GM12878 (cell line): Measurements from ENCODE around the gene NCR2. TPM values are rescaled to one million over a fixed set of nuclear protein-coding genes. Genes with fewer than 3 reads are reported as not detected.
A peak's percentile ranks its signal among the peaks of the same experiment; 100 is the strongest.

Experiments
- BRCA1 ChIP-seq: IDR thresholded peaks from 2 replicates; pipeline ENCODE4 v1.6.1; 2011; ENCODE audit warnings: low read depth, low read length, improper control_type of control experiment
- FOXM1 ChIP-seq: IDR thresholded peaks from 2 replicates; pipeline ENCODE4 v1.6.1; 2012; ENCODE audit warnings: low read depth, mild to moderate bottlenecking, inconsistent platforms, low read length, moderate library complexity
- GATAD2B ChIP-seq: fragments of 450-650 bp; conservative IDR thresholded peaks from 2 replicates; pipeline ENCODE4 v1.6.1; 2017; ENCODE audit warnings: low read depth, mild to moderate bottlenecking, moderate library complexity
- MXI1 ChIP-seq: fragments of 150-350 bp; IDR thresholded peaks from 2 replicates; pipeline ENCODE4 v1.6.1; 2011; ENCODE audit warnings: low read depth, mild to moderate bottlenecking, inconsistent platforms, low read length, improper control_type of control experiment
- PAX8 ChIP-seq: fragments of 450-650 bp; IDR thresholded peaks from 2 replicates; pipeline ENCODE4 v1.6.1; 2017; ENCODE audit warnings: mild to moderate bottlenecking, moderate library complexity
- PML ChIP-seq: IDR thresholded peaks from 2 replicates; pipeline ENCODE4 v1.6.1; 2012; ENCODE audit warnings: low read length, inconsistent platforms
- RFX5 ChIP-seq: IDR thresholded peaks from 2 replicates; pipeline ENCODE4 v1.6.1; 2011; ENCODE audit warnings: low read depth, low read length, improper control_type of control experiment
- SIN3A ChIP-seq: IDR thresholded peaks from 2 replicates; pipeline ENCODE4 v1.6.1; 2012; ENCODE audit warnings: low read depth, low read length, improper control_type of control experiment
- SUZ12 ChIP-seq: fragments of 200-600 bp; sonication (generic); IDR thresholded peaks from one replicate; pipeline ENCODE4 v1.6.1; 2018; ENCODE audit warnings: antibody characterized with exemption, mild to moderate bottlenecking; ENCODE audit not compliant: unreplicated experiment
- YBX1 ChIP-seq: fragments of 450-650 bp; IDR thresholded peaks from 2 replicates; pipeline ENCODE4 v1.6.1; 2016; ENCODE audit warnings: antibody characterized with exemption
- YY1 ChIP-seq: IDR thresholded peaks from 2 replicates; pipeline ENCODE4 v1.6.1; 2011; ENCODE audit warnings: low read depth, mild to moderate bottlenecking, low read length
- ZNF217 ChIP-seq: fragments of 450-650 bp; IDR thresholded peaks from 2 replicates; pipeline ENCODE4 v1.6.1; 2017; ENCODE audit warnings: antibody characterized with exemption, mild to moderate bottlenecking
- ZNF274 ChIP-seq: IDR thresholded peaks from one replicate; pipeline ENCODE4 v1.8.0; 2011; ENCODE audit not compliant: insufficient read length, insufficient read depth
- ZNF622 ChIP-seq: fragments of 450-650 bp; IDR thresholded peaks from 2 replicates; pipeline ENCODE4 v1.6.1; 2017; ENCODE audit warnings: mild to moderate bottlenecking, inconsistent platforms
- ZZZ3 ChIP-seq: IDR thresholded peaks from 2 replicates; pipeline ENCODE4 v1.6.1; 2011; ENCODE audit warnings: low read depth; ENCODE audit not compliant: control insufficient read depth, insufficient read length
- polyA plus RNA-seq, 11 experiments: library from polyadenylated mRNA; depleted of rRNA in 4 of 11; unstranded in 6 of 11; stranded (reverse) in 5 of 11; fragments of >200 nt; fragmentation: Nextera tagmentation in 4 of 11; fragmentation: Illumina TruSeq in 1 of 11; extraction: Ambion mirVana in 4 of 11; extraction: Trizol in 1 of 11; gene quantifications; 1 replicate in 1 of 11; 2 replicates in 10 of 11; pipeline versions ENCODE4 v1.2.1 to v1.2.3, GENCODE V29; 2011 to 2016; ENCODE audit warnings: inconsistent platforms in 2 of 11, missing spikeins in 2 of 11, low read depth in 1 of 11
- total RNA-seq, 4 experiments: library from RNA; depleted of rRNA in 3 of 4; stranded (reverse); fragments of >200 nt in 3 of 4; fragmentation: Illumina TruSeq in 1 of 4; extraction: Trizol in 1 of 4; gene quantifications; 2 replicates each; pipeline versions ENCODE4 v1.2.1 to v1.2.3, GENCODE V29; 2013 to 2021
- TF ChIP-seq, protein P1 (sequence below): fragments of 450-650 bp; IDR thresholded peaks from 2 replicates; pipeline ENCODE4 v1.6.1; 2017; ENCODE audit warnings: low read depth, mild to moderate bottlenecking, moderate library complexity
- TF ChIP-seq, protein P2 (sequence below): fragments of 150-350 bp; IDR thresholded peaks from 2 replicates; pipeline ENCODE4 v1.6.1; 2014; ENCODE audit warnings: mild to moderate bottlenecking, low read depth, low read length
- TF ChIP-seq, protein P3 (sequence below): IDR thresholded peaks from 2 replicates; pipeline ENCODE4 v1.6.1; 2012; ENCODE audit warnings: low read depth, low read length, improper control_type of control experiment
- TF ChIP-seq, protein P4 (sequence below): IDR thresholded peaks from 2 replicates; pipeline ENCODE4 v1.6.1; 2011; ENCODE audit warnings: mild to moderate bottlenecking, low read depth, low read length, moderate library complexity; ENCODE audit not compliant: insufficient replicate concordance
- TF ChIP-seq, protein P5 (sequence below): IDR thresholded peaks from 2 replicates; pipeline ENCODE4 v1.6.1; 2011; ENCODE audit warnings: borderline replicate concordance, low read depth, mild to moderate bottlenecking, moderate library complexity, mixed read lengths, low read length; ENCODE audit not compliant: insufficient read depth; ENCODE audit errors: extremely low read length
- TF ChIP-seq, protein P6 (sequence below): fragments of 450-650 bp; IDR thresholded peaks from 2 replicates; pipeline ENCODE4 v1.6.1; 2017; ENCODE audit warnings: antibody characterized with exemption, mild to moderate bottlenecking, moderate library complexity

NCR2 gene
- total and polyA plus RNA-seq, 10 of the 15 experiments (the other 5 are each of a cell fraction or from before 2014, with no cell fraction given): 0.21 to 0.53 TPM; not detected in 8

DNA sequence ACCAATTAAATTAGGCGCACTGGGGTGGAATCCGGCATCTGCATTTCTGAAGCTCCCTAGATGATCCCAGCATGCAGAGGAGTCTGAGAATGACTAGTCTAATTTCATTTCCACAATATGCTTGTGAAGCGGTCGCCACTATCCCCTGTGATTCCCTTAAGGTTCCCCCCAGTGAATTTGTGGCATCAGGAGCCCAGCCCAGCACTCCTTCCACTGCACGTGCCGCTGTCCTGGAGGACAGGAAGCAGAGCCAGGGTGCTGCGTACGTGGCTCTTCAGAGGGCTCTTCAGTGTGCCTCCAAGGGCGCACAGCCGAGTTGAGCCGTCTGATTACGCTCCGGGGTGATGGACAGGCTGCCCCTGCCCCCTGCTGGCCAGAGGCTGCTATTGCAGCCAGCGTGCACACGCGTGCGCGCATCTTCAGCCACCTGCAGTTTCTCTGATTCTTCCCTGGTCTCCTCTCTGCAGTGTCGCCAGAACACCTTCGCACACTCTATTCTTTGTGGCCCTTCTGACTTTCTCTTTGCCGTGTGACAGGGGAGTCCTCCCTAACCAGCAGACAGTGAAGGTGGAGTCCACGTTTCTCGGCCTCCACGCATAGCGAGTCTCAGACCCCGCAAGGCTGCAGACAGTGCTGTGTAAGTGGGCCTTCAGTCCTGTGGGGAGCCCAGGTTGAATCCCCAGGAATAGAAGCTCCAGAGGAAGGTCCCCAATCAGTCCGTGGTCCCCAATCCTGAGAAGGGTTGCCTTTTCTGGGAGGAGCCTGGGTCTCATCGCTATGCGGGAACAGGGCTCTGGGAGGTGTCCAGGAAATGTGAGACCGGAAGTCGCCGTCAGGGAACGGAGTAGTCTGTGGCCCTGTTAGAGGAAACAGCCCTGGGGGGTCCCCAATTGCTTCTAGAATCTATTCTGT lies 16.5 kb upstream of the NCR2 start (continued):
- TF ChIP-seq MXI1 (no peak; the same call in 1 of the 2 replicates), FOXM1 (0 out of 2 replicates have a peak, but pooled peaks have one; percentile 49), ZNF217 (peak; percentile 35; the same call in 1 of the 2 replicates), ZZZ3 (no peak), PML (no peak), YBX1 (no peak), BRCA1 (no peak), YY1 (peak; percentile 74), ZNF274 (no peak), ZNF622 (no peak; the same call in 1 of the 2 replicates), PAX8 (no peak), SIN3A (0 out of 2 replicates have a peak, but pooled peaks have one; percentile 32), GATAD2B (peak; percentile 85), SUZ12 (no peak), RFX5 (no peak)
- TF ChIP-seq, protein P1, sequence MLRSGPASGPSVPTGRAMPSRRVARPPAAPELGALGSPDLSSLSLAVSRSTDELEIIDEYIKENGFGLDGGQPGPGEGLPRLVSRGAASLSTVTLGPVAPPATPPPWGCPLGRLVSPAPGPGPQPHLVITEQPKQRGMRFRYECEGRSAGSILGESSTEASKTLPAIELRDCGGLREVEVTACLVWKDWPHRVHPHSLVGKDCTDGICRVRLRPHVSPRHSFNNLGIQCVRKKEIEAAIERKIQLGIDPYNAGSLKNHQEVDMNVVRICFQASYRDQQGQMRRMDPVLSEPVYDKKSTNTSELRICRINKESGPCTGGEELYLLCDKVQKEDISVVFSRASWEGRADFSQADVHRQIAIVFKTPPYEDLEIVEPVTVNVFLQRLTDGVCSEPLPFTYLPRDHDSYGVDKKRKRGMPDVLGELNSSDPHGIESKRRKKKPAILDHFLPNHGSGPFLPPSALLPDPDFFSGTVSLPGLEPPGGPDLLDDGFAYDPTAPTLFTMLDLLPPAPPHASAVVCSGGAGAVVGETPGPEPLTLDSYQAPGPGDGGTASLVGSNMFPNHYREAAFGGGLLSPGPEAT: peak; percentile 72; the same call in 1 of the 2 replicates
- TF ChIP-seq, protein P2, sequence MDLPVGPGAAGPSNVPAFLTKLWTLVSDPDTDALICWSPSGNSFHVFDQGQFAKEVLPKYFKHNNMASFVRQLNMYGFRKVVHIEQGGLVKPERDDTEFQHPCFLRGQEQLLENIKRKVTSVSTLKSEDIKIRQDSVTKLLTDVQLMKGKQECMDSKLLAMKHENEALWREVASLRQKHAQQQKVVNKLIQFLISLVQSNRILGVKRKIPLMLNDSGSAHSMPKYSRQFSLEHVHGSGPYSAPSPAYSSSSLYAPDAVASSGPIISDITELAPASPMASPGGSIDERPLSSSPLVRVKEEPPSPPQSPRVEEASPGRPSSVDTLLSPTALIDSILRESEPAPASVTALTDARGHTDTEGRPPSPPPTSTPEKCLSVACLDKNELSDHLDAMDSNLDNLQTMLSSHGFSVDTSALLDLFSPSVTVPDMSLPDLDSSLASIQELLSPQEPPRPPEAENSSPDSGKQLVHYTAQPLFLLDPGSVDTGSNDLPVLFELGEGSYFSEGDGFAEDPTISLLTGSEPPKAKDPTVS: no peak
- TF ChIP-seq, protein P3, sequence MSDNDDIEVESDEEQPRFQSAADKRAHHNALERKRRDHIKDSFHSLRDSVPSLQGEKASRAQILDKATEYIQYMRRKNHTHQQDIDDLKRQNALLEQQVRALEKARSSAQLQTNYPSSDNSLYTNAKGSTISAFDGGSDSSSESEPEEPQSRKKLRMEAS: peak; percentile 68
- TF ChIP-seq, protein P4, sequence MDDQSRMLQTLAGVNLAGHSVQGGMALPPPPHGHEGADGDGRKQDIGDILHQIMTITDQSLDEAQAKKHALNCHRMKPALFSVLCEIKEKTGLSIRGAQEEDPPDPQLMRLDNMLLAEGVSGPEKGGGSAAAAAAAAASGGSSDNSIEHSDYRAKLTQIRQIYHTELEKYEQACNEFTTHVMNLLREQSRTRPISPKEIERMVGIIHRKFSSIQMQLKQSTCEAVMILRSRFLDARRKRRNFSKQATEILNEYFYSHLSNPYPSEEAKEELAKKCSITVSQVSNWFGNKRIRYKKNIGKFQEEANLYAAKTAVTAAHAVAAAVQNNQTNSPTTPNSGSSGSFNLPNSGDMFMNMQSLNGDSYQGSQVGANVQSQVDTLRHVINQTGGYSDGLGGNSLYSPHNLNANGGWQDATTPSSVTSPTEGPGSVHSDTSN: peak; percentile 84
- TF ChIP-seq, protein P5, sequence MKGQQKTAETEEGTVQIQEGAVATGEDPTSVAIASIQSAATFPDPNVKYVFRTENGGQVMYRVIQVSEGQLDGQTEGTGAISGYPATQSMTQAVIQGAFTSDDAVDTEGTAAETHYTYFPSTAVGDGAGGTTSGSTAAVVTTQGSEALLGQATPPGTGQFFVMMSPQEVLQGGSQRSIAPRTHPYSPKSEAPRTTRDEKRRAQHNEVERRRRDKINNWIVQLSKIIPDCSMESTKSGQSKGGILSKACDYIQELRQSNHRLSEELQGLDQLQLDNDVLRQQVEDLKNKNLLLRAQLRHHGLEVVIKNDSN: no peak
- TF ChIP-seq, protein P6, sequence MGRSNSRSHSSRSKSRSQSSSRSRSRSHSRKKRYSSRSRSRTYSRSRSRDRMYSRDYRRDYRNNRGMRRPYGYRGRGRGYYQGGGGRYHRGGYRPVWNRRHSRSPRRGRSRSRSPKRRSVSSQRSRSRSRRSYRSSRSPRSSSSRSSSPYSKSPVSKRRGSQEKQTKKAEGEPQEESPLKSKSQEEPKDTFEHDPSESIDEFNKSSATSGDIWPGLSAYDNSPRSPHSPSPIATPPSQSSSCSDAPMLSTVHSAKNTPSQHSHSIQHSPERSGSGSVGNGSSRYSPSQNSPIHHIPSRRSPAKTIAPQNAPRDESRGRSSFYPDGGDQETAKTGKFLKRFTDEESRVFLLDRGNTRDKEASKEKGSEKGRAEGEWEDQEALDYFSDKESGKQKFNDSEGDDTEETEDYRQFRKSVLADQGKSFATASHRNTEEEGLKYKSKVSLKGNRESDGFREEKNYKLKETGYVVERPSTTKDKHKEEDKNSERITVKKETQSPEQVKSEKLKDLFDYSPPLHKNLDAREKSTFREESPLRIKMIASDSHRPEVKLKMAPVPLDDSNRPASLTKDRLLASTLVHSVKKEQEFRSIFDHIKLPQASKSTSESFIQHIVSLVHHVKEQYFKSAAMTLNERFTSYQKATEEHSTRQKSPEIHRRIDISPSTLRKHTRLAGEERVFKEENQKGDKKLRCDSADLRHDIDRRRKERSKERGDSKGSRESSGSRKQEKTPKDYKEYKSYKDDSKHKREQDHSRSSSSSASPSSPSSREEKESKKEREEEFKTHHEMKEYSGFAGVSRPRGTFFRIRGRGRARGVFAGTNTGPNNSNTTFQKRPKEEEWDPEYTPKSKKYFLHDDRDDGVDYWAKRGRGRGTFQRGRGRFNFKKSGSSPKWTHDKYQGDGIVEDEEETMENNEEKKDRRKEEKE: no peak
